Spleen (tissue), 11 donors: ENCODE results near the gene C11orf21. TPM values are rescaled to one million over a fixed set of nuclear protein-coding genes. Genes with fewer than 3 reads are reported as not detected.

Experiments
- DNase-seq: peaks from one replicate; pipeline ENCODE4 v3.0.0-alpha.2; 2020
- H3K27ac ChIP-seq, 8 donors: fragments of 200-600 bp; sonication (generic) in 7 of 8; 1 replicate in 4 of 8; 2 replicates in 4 of 8; pipeline versions ENCODE4 v1.5.0 to v1.8.0; 2016 to 2021; ENCODE audit warnings: inconsistent platforms in 4 of 8, mild to moderate bottlenecking in 4 of 8, moderate library complexity in 1 of 8
- H3K27me3 ChIP-seq, 7 donors: fragments of 200-600 bp; sonication (generic) in 6 of 7; replicated peaks in 1 of 7; 1 replicate in 4 of 7; 2 replicates in 3 of 7; pipeline versions ENCODE4 v1.5.0 to v1.8.0; 2016 to 2021; ENCODE audit warnings: inconsistent platforms in 3 of 7, mild to moderate bottlenecking in 1 of 7
- H3K36me3 ChIP-seq, 6 donors: fragments of 200-600 bp; sonication (generic) in 5 of 6; 1 replicate in 4 of 6; 2 replicates in 2 of 6; pipeline versions ENCODE4 v1.5.0 to v1.8.0; 2016 to 2021; ENCODE audit warnings: inconsistent platforms in 2 of 6
- H3K4me1 ChIP-seq, 6 donors: fragments of 200-600 bp; sonication (generic) in 5 of 6; 1 replicate in 3 of 6; 2 replicates in 3 of 6; pipeline versions ENCODE4 v1.5.0 to v1.8.0; 2016 to 2021; ENCODE audit warnings: inconsistent platforms in 3 of 6
- H3K4me3 ChIP-seq, 8 donors: fragments of 200-600 bp; sonication (generic) in 7 of 8; 1 replicate in 4 of 8; 2 replicates in 4 of 8; pipeline versions ENCODE4 v1.5.0 to v1.8.0; 2016 to 2021; ENCODE audit warnings: inconsistent platforms in 4 of 8, mild to moderate bottlenecking in 4 of 8, moderate library complexity in 2 of 8
- H3K9me3 ChIP-seq, 8 donors: fragments of 200-600 bp; sonication (generic) in 7 of 8; 1 replicate in 4 of 8; 2 replicates in 4 of 8; pipeline versions ENCODE4 v1.5.0 to v1.8.0; 2016 to 2021; ENCODE audit warnings: inconsistent platforms in 4 of 8
- POLR2A ChIP-seq, 3 donors: fragments of 450-650 bp; IDR thresholded peaks; one replicate each; pipeline ENCODE4 v1.5.1; 2017; ENCODE audit warnings: antibody characterized with exemption in 3 of 3, mild to moderate bottlenecking in 1 of 3
- POLR2AphosphoS5 ChIP-seq, 3 donors: sonication (generic); formaldehyde crosslinking; IDR thresholded peaks; one replicate each; pipeline ENCODE4 v1.5.1; 2017; ENCODE audit warnings: antibody characterized with exemption in 3 of 3
- WGBS, 5 donors: extraction: QIAGEN DNeasy Blood & Tissue Kit in 3 of 5; methylation state at CpG; one replicate each; pipeline versions ENCODE4 v1.1.5 to v1.1.7; 2013 to 2018; 5-methylcytosine and 5-hydroxymethylcytosine counted together
- intact Hi-C: fragments of 100-400 bp; cut with DNase I; formaldehyde crosslinking; loops from one replicate; pipeline ENCODE4 v1.15.0; 2023; ENCODE audit warnings: low total_unique reads
- polyA plus RNA-seq, 3 donors: library from polyadenylated mRNA; stranded (reverse); fragments of 200-250 nt; gene quantifications; one replicate each; pipeline ENCODE4 v1.2.1, GENCODE V29; 2013
- total RNA-seq, 7 donors: library from RNA; depleted of rRNA in 3 of 7; stranded (reverse); fragments of >200 nt in 3 of 7; fragmentation: NEBNext Ultra II Directional in 4 of 7; extraction: Animal tissue kit (Norgen Biotek cat#: 25700) in 4 of 7; gene quantifications; one replicate each; pipeline versions ENCODE4 v1.1.0 to v1.2.1, GENCODE V29; 2016 to 2021
- TF ChIP-seq, protein P1 (sequence below), 11 experiments: fragments of 200-600 bp in 7 of 11; fragments of 450-650 bp in 4 of 11; sonication (generic) in 4 of 11; IDR thresholded peaks in 8 of 11; conservative IDR thresholded peaks in 3 of 11; 1 replicate in 7 of 11; 2 replicates in 4 of 11; pipeline versions ENCODE4 v1.4.0 to v1.8.0; 2016 to 2021; ENCODE audit warnings: antibody characterized with exemption in 11 of 11, inconsistent platforms in 4 of 11, mild to moderate bottlenecking in 1 of 11
- donor health status: healthy with polysubstance abuse.
- donor health status: DM: no; HTN: no; CAD: no; lungs with moderate emphysema.
- donor health status: DM: no; HTN: no; CAD: no.
- donor health status: Bipolar disorder and iron deficiency.
- donor health status: healthy.
- donor health status: DM: no; HTN: no; CAD: no.
- donor health status: DM: yes; HTN: yes; CAD: no.

C11orf21 gene
- total and polyA plus RNA-seq, 10 donors = 8.6 to 24.9 (median 17.1) TPM

DNA sequence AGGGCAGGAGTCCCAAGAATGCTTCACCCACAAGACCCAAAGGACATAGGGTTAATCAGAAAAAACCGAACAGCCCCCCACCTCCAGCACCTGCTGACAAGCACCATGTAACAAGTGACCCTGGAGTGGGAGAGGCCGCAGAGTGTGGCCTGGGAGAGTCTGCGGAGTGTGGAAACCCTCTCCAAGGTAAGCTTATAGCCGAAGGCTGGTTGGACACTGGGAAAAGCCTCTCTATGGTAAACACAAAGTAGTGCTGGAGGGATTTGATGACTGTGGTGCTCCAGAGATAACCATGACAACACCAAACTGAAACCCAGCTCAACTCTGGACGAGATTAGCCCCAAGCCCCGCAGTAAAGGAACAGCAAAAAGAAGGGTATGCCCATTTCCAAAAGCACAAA, 50.6 kb downstream of the C11orf21 start:
- Histone ChIP-seq H3K4me1 (no peaks in the 10 kb centered on the region), H3K4me3 (no peak overlapping the region), H3K27me3 (no peaks in the 10 kb centered on the region), H3K36me3 (no peaks in the 10 kb centered on the region), H3K27ac (no peak overlapping the region), H3K9me3 (peaks cover 0 to 12% (median 2%) of the 10 kb centered on the region in 8 donors)
- WGBS, 5 donors = 84 to 96% (median 94%) methylated on average over 6 of the region's 6 CpGs
- DNase-seq = peak; percentile 32
- no peak for TF ChIP-seq POLR2A (IDR thresholded peaks at IDR 0.05)
- TF ChIP-seq, protein P1, sequence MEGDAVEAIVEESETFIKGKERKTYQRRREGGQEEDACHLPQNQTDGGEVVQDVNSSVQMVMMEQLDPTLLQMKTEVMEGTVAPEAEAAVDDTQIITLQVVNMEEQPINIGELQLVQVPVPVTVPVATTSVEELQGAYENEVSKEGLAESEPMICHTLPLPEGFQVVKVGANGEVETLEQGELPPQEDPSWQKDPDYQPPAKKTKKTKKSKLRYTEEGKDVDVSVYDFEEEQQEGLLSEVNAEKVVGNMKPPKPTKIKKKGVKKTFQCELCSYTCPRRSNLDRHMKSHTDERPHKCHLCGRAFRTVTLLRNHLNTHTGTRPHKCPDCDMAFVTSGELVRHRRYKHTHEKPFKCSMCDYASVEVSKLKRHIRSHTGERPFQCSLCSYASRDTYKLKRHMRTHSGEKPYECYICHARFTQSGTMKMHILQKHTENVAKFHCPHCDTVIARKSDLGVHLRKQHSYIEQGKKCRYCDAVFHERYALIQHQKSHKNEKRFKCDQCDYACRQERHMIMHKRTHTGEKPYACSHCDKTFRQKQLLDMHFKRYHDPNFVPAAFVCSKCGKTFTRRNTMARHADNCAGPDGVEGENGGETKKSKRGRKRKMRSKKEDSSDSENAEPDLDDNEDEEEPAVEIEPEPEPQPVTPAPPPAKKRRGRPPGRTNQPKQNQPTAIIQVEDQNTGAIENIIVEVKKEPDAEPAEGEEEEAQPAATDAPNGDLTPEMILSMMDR (IDR thresholded peaks at IDR 0.05 in 8 of 11, conservative IDR thresholded peaks at IDR 0.05 in 3 of 11) = no peak
- no peak for TF ChIP-seq POLR2AphosphoS5 (IDR thresholded peaks at IDR 0.05)
- intact Hi-C loops = no loop called here

DNA sequence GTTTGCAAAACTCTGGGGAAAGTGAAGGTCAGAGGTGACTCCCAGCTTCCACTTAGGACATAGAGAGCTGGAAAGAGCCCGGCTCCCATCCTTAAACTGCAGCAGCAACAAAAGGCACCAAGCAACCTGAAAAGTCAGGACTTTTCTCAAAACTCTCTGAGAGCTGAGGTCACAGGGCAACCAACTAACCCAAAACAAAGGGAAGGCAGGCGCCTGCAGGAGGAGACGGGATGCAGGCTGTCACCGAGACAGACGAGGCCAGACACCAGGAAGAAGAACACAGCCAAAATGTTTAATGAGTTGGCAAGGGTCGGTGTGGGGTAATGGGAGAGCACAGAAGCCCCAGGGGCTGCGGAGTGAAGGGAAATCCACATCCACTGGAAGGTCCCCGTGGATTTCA, 51.2 kb downstream of the C11orf21 start:
- no peak overlapping the region for H3K27ac ChIP-seq
- DNase-seq = no peak
- H3K9me3 ChIP-seq = peaks cover 0 to 12% (median 2%) of the 10 kb centered on the region in 8 donors
- TF ChIP-seq, protein P1 (IDR thresholded peaks at IDR 0.05 in 8 of 11, conservative IDR thresholded peaks at IDR 0.05 in 3 of 11) = no peak
- TF ChIP-seq POLR2A (IDR thresholded peaks at IDR 0.05) = no peak
- no peak for TF ChIP-seq POLR2AphosphoS5 (IDR thresholded peaks at IDR 0.05)
- H3K4me1 ChIP-seq = no peaks in the 10 kb centered on the region
- H3K36me3 ChIP-seq = no peaks in the 10 kb centered on the region
- 79 to 88% (median 80%) methylated on average over 8 of the region's 8 CpGs for WGBS, 5 donors
- intact Hi-C loops = no loop called here
- H3K4me3 ChIP-seq = no peak overlapping the region
- no peaks in the 10 kb centered on the region for H3K27me3 ChIP-seq

DNA sequence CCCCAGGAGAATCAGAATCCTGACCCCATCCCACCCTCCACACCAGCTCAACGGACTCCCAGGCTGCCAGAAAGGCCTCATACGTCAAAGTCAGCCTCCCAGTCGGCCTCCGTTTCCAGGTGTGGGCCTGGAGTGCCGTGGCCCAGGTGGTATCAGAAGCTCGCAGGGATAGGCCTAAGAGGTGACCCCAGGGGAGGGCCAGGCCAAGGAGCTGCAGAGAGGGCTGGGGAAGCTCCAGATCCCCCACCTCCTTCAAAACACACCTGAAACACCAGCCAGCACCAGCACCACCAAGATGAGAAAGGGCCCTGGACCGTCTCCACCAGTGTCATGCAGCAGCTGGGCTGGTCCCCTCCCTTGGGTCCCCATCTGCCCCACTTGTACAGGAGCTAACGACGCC, 51.7 kb downstream of the C11orf21 start:
- intact Hi-C loops = no loop called here
- Histone ChIP-seq H3K4me1 (no peaks in the 10 kb centered on the region), H3K9me3 (peaks cover 0 to 12% (median 2%) of the 10 kb centered on the region in 8 donors), H3K36me3 (no peaks in the 10 kb centered on the region), H3K4me3 (no peak overlapping the region), H3K27me3 (no peaks in the 10 kb centered on the region), H3K27ac (no peak overlapping the region)
- DNase-seq = peak; percentile 38
- WGBS, 5 donors = 71 to 91% (median 81%) methylated on average over 8 to 9 of the region's 9 CpGs
- TF ChIP-seq POLR2A (IDR thresholded peaks at IDR 0.05) = no peak
- no peak for TF ChIP-seq POLR2AphosphoS5 (IDR thresholded peaks at IDR 0.05)
- TF ChIP-seq, protein P1 (IDR thresholded peaks at IDR 0.05 in 8 of 11, conservative IDR thresholded peaks at IDR 0.05 in 3 of 11) = no peak

DNA sequence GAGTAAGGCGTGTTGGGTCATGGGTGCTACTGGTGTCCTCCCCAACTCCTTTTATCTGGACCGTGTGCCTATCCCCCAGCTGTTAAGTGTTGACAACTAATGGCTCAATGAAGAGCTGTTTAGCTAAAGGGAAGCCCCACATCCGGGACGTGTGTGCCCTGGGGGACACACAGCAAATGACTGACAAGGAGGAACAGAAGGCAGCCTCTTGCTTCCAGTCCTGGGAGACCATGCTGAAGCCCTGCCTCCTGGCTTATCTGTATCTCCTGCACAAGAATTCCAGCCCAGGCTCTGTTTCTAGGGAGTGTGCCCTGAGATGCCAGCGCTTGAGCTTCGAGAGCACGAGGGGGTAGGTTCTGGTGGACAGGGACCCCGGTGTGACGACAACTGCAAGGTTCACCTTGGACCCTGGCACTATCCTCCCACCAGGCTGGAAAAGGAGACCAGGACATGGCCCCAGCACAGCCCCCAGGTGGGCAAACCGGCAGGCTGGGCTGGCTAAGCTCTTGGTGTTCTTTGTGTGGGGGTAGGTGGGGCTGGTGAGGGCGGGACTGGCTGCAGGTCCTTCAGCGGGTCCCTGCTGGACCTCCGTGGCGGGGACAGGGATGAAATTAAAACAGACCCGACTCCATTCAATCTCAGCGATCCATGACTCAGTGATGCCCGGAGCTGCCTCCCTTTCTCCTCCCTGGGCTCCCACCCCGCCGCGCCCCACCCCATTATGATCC, 52.4 kb downstream of the C11orf21 start:
- Histone ChIP-seq H3K4me3 (no peak overlapping the region), H3K36me3 (no peaks in the 10 kb centered on the region), H3K9me3 (peaks cover 0 to 8% (median 1%) of the 10 kb centered on the region in 8 donors), H3K4me1 (no peaks in the 10 kb centered on the region), H3K27ac (no peak overlapping the region), H3K27me3 (no peaks in the 10 kb centered on the region)
- 84 to 93% (median 88%) methylated on average over 16 to 20 of the region's 20 CpGs for WGBS, 5 donors
- intact Hi-C loops = no loop called here
- TF ChIP-seq POLR2AphosphoS5 (IDR thresholded peaks at IDR 0.05) (no peak), POLR2A (IDR thresholded peaks at IDR 0.05) (no peak)
- TF ChIP-seq, protein P1 (IDR thresholded peaks at IDR 0.05 in 8 of 11, conservative IDR thresholded peaks at IDR 0.05 in 3 of 11) = no peak
- peak; percentile 43 for DNase-seq
